Ammon's horn (tissue), 1 donor: ENCODE measurements around the gene PIK3CB.
"Not testable (repeated sequence)": the region's sequence is repeated elsewhere in the genome, so short reads cannot be mapped to it uniquely, and the experiment has no call there.

ENCODE experiments used
- DNase-seq: peaks from one replicate; pipeline ENCODE4 v3.0.0-alpha.2; 2016; ENCODE audit warnings: low spot score

Gene PIK3CB

DNA sequence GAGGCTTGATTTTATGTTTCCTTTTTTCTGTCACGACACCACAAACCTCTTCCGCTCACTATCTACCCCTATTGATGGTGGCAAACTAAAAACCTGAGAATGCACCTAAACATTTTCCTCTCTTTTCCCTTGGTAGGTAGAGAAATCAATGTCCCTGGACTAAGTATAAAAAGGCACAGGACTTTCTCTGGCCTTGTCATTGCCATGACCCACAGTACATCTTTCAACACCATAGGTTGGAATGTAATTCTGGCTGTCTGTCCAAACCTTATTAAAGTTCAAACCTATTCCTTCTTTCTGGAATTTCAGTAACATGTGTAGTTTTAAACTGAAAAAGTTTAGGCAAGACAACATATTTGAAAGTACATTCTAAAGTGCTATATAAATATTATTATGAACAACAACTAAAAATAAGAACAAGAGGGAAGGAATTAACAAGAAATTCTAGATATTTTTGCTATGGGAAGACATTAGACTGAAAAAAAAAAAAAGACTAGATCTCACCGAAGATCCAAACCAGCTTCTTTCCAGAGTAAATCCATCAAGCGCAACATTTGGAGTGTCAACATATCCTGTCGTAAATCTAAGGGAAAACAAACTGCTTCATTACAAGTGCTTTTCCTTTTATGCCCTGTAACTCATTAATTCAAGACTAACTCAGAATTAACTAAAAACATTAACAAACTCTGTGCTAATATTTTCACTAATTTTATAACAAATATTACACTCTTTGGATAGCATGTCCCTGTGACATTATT is 153.1 kb downstream of the PIK3CB start:
- DNase-seq: no peak

GRCh38 chr3:138680974-138681373 is 153.8 kb downstream of the PIK3CB start:
- DNase-seq: not testable (repeated sequence)

DNA sequence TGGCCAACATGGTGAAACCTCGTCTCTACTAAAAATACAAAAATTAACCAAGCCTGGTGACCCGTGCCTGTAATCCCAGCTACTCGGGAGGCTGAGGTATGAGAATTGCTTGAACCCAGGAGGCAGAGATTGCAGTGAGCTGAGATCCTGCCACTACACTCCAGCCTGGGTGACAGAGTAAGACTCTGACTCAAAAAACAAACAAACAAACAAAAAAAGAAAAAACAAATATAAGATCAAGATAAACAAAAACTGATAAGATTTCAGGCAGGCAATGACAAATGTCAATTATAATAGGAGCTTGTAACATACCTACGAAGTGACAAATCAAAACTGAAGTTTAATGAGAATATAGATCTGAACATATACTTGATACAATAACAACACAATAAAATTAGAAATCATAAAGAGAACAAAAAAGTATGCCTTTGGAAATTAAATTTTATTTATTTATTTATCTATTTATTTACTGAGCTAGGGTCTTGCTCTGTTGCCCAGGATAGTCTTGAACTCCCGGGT is 155.8 kb downstream of the PIK3CB start:
- DNase-seq: no peak

DNA sequence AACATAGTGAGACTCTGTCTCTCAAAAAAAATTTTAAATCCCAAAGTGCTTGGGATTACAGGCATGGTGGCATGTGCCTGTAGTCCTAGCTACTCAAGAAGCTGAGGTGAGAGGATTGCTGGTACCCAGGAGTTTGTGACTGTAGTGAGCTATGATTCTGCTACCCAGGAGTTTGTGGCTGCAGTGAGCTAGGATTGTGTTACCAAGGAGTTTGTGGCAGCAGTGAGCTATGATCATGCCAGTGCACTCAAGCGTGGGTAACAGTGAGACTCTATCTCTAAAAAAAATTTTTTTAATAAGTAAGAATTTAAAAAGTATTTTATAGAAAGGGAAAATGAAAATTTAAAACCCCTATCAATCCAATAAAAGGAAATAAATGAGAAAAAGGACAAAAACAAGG is 156.6 kb downstream of the PIK3CB start:
- DNase-seq: peak; percentile 5

- DNase-seq: no peak
Observed at GRCh38 chr3:138675393-138675792, 159.3 kb downstream of the PIK3CB start.

GRCh38 chr3:138673641-138674530 is 160.8 kb downstream of the PIK3CB start:
- DNase-seq: no peak

DNA sequence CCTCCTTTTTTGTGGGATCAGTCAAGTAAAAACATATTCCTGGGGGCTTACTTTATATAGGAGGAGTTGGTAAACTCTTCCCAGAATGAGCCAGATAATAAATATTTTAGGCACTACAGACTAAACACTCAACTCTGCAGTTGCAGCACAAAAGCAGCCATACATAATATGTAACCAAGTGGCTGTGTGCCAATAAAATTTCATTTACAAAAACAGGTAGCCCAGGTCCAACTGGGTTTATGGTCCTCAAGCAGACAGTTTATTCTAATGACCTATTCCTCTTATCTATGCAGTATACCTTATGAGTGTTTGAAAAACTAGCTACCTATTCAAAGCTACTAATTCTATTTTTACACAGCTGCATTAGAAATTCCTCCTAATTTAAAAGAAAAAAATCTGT is 164.3 kb downstream of the PIK3CB start:
- DNase-seq: no peak

- no peak for DNase-seq
Observed at GRCh38 chr3:138668107-138668506, 166.6 kb downstream of the PIK3CB start.

DNA sequence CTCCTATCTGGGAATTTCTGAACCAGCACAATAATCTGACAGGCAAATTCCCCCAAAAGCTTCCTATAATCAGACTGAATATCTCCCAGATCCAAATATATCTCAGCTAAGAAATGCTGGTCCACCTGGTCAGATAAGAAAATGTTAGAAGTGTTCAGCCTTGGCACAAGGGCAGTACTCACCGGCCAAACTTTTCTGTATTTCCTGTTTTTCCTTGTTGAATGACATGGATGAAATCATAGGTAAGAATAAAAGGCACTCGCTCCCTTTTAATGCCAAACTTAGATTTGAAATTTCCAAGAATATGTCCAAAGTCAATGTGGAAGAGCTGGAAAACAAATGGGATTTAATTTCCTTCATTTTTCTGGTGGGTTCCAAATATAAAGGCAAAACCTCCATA is 177.2 kb downstream of the PIK3CB start:
- no peak for DNase-seq

- no peak for DNase-seq
Observed at GRCh38 chr3:138653567-138653966, 181.2 kb downstream of the PIK3CB start.

DNA sequence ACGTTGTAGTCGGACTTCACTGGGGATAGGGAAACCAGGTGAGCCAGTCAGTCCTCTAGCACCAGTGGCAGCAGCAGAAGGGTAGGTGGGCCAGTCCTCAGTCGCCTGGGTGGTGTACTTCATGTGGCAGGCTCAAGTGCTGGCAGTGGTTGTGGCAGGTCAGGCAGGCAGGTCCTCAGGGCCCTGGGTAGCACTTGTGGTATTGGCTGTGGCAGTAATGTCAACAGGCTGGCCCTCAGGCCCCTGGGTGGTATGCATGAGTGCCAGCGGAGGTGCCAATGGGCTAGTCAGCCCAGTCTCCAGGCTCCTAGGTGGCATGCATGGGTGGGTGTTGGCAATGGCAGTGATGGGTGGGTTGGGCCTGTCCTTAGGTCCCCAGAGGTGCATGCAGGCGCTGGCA is 185.6 kb downstream of the PIK3CB start:
- DNase-seq: no peak

GRCh38 chr3:138646513-138646912 is 188.2 kb downstream of the PIK3CB start:
- DNase-seq: no peak

- no peak for DNase-seq
Observed at GRCh38 chr3:138646008-138646407, 188.7 kb downstream of the PIK3CB start.

- no peak for DNase-seq
Observed at GRCh38 chr3:138642927-138643253, 191.8 kb downstream of the PIK3CB start.

- no peak for DNase-seq
Observed at GRCh38 chr3:138642226-138642926, 192.4 kb downstream of the PIK3CB start.

- DNase-seq: no peak
Observed at GRCh38 chr3:138640537-138640936, 194.2 kb downstream of the PIK3CB start.

DNA sequence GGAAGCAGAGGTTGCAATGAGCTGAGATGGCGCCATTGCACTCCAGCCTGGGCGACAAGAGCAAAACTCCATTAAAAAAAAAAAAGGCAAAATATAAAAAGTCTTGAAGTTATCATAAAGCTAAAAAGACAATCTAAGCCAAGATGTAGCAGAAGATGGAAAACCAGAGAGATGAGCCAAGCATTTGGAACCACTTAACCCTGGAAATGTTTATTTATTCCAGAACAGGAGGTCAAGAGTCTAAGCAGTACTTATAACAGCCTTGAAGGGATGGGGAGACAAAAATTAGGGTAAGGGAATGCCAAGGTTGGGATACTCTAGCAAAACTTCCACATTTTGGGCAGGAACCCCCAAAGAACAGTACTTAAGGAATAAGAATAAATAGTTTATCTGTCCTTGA is 196.1 kb downstream of the PIK3CB start:
- DNase-seq: no peak

GRCh38 chr3:138629526-138629925 is 205.2 kb downstream of the PIK3CB start:
- no peak for DNase-seq

- peak; percentile 32 for DNase-seq
Observed at GRCh38 chr3:138625707-138626365, 208.9 kb downstream of the PIK3CB start.

DNA sequence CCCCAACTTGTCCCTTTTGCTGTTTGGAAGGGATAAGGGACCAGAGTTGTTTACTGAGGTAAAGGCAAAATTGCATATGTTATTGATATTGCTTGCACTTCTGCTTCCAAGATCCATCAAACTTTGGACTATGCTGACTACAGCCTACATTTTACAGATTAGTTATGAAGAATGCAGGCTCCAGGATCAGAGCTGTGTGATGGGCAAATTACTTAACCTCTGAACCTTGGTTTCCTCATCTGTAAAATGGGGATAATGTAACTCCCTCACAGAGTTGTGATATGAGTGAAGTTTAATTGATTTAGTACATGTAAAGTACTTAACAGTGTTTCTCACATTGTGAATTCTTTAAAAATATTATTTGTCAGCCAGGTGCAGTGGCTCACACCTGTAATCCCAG is 210.2 kb downstream of the PIK3CB start:
- DNase-seq: no peak

DNA sequence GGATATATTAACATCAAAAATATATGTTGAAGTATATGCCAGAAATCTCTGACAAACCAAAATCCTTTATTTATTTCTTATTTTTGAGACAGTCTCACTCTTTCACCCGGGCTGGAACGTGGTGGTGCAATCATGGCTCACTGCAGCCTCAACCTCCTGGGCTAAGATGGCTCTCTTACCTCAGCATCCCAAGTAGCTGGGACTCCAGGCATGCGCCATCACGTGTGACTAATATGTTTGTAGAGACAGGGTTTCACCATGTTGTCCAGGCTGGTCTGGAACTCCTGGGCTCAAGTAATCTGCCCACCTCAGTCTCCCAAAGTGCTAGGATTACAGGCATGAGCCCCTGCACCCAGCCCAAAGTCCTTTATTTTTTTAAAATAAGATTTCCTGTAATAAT is 214.3 kb downstream of the PIK3CB start:
- no peak for DNase-seq

- no peak for DNase-seq
Observed at GRCh38 chr3:138615462-138615861, 219.3 kb downstream of the PIK3CB start.
